CD14-positive monocyte (primary cell): Measurements from ENCODE around the gene SLC25A17. TPM values are rescaled to one million over a fixed set of nuclear protein-coding genes. Genes with fewer than 3 reads are reported as not detected.

Source experiments
- DNase-seq, 3 donors: peaks; one replicate each; pipeline ENCODE4 v3.0.0-alpha.2; 2011 to 2022
- H2AFZ ChIP-seq: 2 replicates; pipeline ENCODE4 v1.6.0; 2012; ENCODE audit warnings: mild to moderate bottlenecking, low read depth, low read length, inconsistent platforms; ENCODE audit not compliant: insufficient read depth, poor library complexity, severe bottlenecking
- H3K27ac ChIP-seq, 2 donors: 1 replicate in 1 of 2; 2 replicates in 1 of 2; pipeline ENCODE4 v1.5.1; 2012 to 2013; ENCODE audit warnings: low read length in 2 of 2, control low read depth in 1 of 2, inconsistent platforms in 1 of 2, low read depth in 1 of 2, mild to moderate bottlenecking in 1 of 2
- H3K27me3 ChIP-seq, 2 donors: one replicate each; pipeline versions ENCODE4 v1.6.0 to v1.6.1; 2011 to 2013; ENCODE audit warnings: low read length in 2 of 2; ENCODE audit not compliant: control insufficient read depth in 2 of 2, insufficient read depth in 2 of 2
- H3K36me3 ChIP-seq, 2 donors: replicated peaks in 1 of 2; 1 replicate in 1 of 2; 2 replicates in 1 of 2; pipeline versions ENCODE4 v1.5.1 to v1.6.1; 2012 to 2013; ENCODE audit warnings: low read length in 2 of 2, control low read depth in 1 of 2, inconsistent platforms in 1 of 2, mild to moderate bottlenecking in 1 of 2; ENCODE audit not compliant: insufficient read depth in 2 of 2, control insufficient read depth in 1 of 2
- H3K4me1 ChIP-seq, 2 donors: 1 replicate in 1 of 2; 2 replicates in 1 of 2; pipeline versions ENCODE4 v1.5.1 to v1.6.1; 2012 to 2013; ENCODE audit warnings: low read length in 2 of 2, control low read depth in 1 of 2, inconsistent platforms in 1 of 2, mild to moderate bottlenecking in 1 of 2, moderate library complexity in 1 of 2; ENCODE audit not compliant: insufficient read depth in 2 of 2, control insufficient read depth in 1 of 2
- H3K4me2 ChIP-seq: replicated peaks from 2 replicates; pipeline ENCODE3; 2012; ENCODE audit warnings: low read length, moderate library complexity, mild to moderate bottlenecking; ENCODE audit not compliant: poor library complexity, severe bottlenecking; ENCODE audit errors: extremely low read depth
- H3K4me3 ChIP-seq, 3 experiments: fragments of 200-600 bp in 1 of 3; sonication (generic) in 1 of 3; replicated peaks in 1 of 3; 1 replicate in 2 of 3; 2 replicates in 1 of 3; pipeline ENCODE4 v1.5.1; 2011 to 2013; ENCODE audit warnings: low read length in 3 of 3, mild to moderate bottlenecking in 3 of 3, control low read depth in 2 of 3, low read depth in 2 of 3, inconsistent platforms in 1 of 3, moderate library complexity in 1 of 3
- H3K79me2 ChIP-seq: 2 replicates; pipeline ENCODE4 v1.6.0; 2012; ENCODE audit warnings: mild to moderate bottlenecking, control low read depth, inconsistent platforms, low read length, moderate library complexity; ENCODE audit not compliant: insufficient read depth
- H3K9ac ChIP-seq: 2 replicates; pipeline ENCODE4 v1.6.0; 2017; ENCODE audit warnings: low read length, mild to moderate bottlenecking; ENCODE audit not compliant: insufficient read depth, poor library complexity, severe bottlenecking
- H3K9me3 ChIP-seq, 2 donors: replicated peaks in 1 of 2; 1 replicate in 1 of 2; 2 replicates in 1 of 2; pipeline versions ENCODE4 v1.5.1 to v1.6.1; 2012 to 2013; ENCODE audit warnings: low read length in 2 of 2, control low read depth in 1 of 2; ENCODE audit not compliant: control insufficient read depth in 1 of 2, insufficient read depth in 1 of 2
- H4K20me1 ChIP-seq: 2 replicates; pipeline ENCODE4 v1.6.0; 2012; ENCODE audit warnings: mild to moderate bottlenecking, low read length, control low read depth, moderate library complexity; ENCODE audit not compliant: insufficient read depth
- H3K27ac Mint-ChIP-seq, 7 donors: one replicate each; pipeline ENCODE4 v1.8.0; 2020; ENCODE audit warnings: mild to moderate bottlenecking in 7 of 7, mixed read lengths in 7 of 7, moderate library complexity in 6 of 7, inconsistent platforms in 2 of 7
- H3K27me3 Mint-ChIP-seq, 3 donors: one replicate each; pipeline ENCODE4 v1.8.0; 2021 to 2022; ENCODE audit warnings: low read depth in 3 of 3, mild to moderate bottlenecking in 3 of 3, mixed read lengths in 3 of 3, moderate library complexity in 3 of 3, inconsistent platforms in 1 of 3
- H3K36me3 Mint-ChIP-seq, 2 donors: one replicate each; pipeline ENCODE4 v1.8.0; 2020; ENCODE audit warnings: mixed read lengths in 2 of 2, inconsistent platforms in 1 of 2, mild to moderate bottlenecking in 1 of 2
- H3K4me1 Mint-ChIP-seq: one replicate; pipeline ENCODE4 v1.8.0; 2020; ENCODE audit warnings: mild to moderate bottlenecking, mixed read lengths
- H3K4me3 Mint-ChIP-seq, 2 donors: one replicate each; pipeline ENCODE4 v1.8.0; 2020; ENCODE audit warnings: mild to moderate bottlenecking in 2 of 2, mixed read lengths in 2 of 2, moderate library complexity in 1 of 2
- H3K9me3 Mint-ChIP-seq, 7 donors: one replicate each; pipeline ENCODE4 v1.8.0; 2020 to 2022; ENCODE audit warnings: mixed read lengths in 7 of 7, mild to moderate bottlenecking in 6 of 7, moderate library complexity in 6 of 7, inconsistent platforms in 2 of 7
- CTCF ChIP-seq: fragments of 200-600 bp; IDR thresholded peaks from one replicate; pipeline ENCODE4 v1.8.0; 2022; ENCODE audit warnings: antibody characterized with exemption, mild to moderate bottlenecking
- WGBS: methylation state at CpG from one replicate; pipeline ENCODE4 v1.1.5; 2013; ENCODE audit warnings: missing lambda C conversion rate; ENCODE audit not compliant: insufficient coverage; 5-methylcytosine and 5-hydroxymethylcytosine counted together
- intact Hi-C, 2 donors: fragments of 100-400 bp; cut with micrococcal nuclease; formaldehyde crosslinking; loops; one replicate each; pipeline versions ENCODE4 v1.15.0 to v1.15.1; 2023
- polyA plus RNA-seq, 3 donors: library from polyadenylated mRNA; depleted of rRNA in 1 of 3; unstranded in 2 of 3; stranded (reverse) in 1 of 3; fragments of 300-500 nt in 2 of 3; fragments of >200 nt in 1 of 3; fragmentation: Illumina TruSeq in 2 of 3; gene quantifications; 1 replicate in 2 of 3; 2 replicates in 1 of 3; pipeline ENCODE4 v1.2.3, GENCODE V29; 2012 to 2021

Gene SLC25A17
- polyA plus RNA-seq, 3 donors = 7.3 to 10.6 (median 8.8) TPM

- no peak overlapping the region for H3K27ac Mint-ChIP-seq
- H3K9me3 ChIP-seq = no peaks in the 10 kb centered on the region
- no peak overlapping the region for H2AFZ ChIP-seq
- 80% methylated on average over 1 of the region's 2 CpGs for WGBS
- DNase-seq = no peak
- no peaks in the 10 kb centered on the region for H3K79me2 ChIP-seq
- no peak overlapping the region for H3K27ac ChIP-seq
- H3K4me3 Mint-ChIP-seq = no peak overlapping the region
- H3K36me3 Mint-ChIP-seq = peaks cover 31 to 40% of the 10 kb centered on the region in 2 donors
- H3K27me3 Mint-ChIP-seq = peaks cover 0 to 1% (median 0%) of the 10 kb centered on the region in 3 donors
- peaks cover 0 to 2% (median 0%) of the 10 kb centered on the region in 7 donors for H3K9me3 Mint-ChIP-seq
- H3K4me3 ChIP-seq = no peak overlapping the region
- H3K4me1 ChIP-seq = no peaks in the 10 kb centered on the region
- H3K36me3 ChIP-seq = peaks cover 3 to 42% of the 10 kb centered on the region in 2 donors
- intact Hi-C loops = no loop called here
- H3K4me1 Mint-ChIP-seq = no peaks in the 10 kb centered on the region
- TF ChIP-seq CTCF = no peak
- H3K27me3 ChIP-seq = no peaks in the 10 kb centered on the region
- no peak overlapping the region for H3K4me2 ChIP-seq
- H4K20me1 ChIP-seq = no peaks in the 10 kb centered on the region
- no peak overlapping the region for H3K9ac ChIP-seq
Measured at GRCh38 chr22:40792451-40792850, 26.7 kb downstream of the SLC25A17 start.

GRCh38 chr22:40791241-40791640 is 27.9 kb downstream of the SLC25A17 start:
- Histone ChIP-seq H3K4me3 (no peak overlapping the region), H2AFZ (no peak overlapping the region), H3K9ac (no peak overlapping the region), H3K4me2 (no peak overlapping the region), H3K27ac (no peak overlapping the region), H4K20me1 (no peaks in the 10 kb centered on the region), H3K79me2 (no peaks in the 10 kb centered on the region), H3K36me3 (peaks cover 6 to 53% of the 10 kb centered on the region in 2 donors), H3K4me1 (no peaks in the 10 kb centered on the region), H3K27me3 (no peaks in the 10 kb centered on the region), H3K9me3 (no peaks in the 10 kb centered on the region)
- Mint-ChIP-seq H3K9me3 (peaks cover 0 to 2% (median 0%) of the 10 kb centered on the region in 7 donors), H3K4me1 (no peaks in the 10 kb centered on the region), H3K27me3 (peaks cover 0 to 1% (median 0%) of the 10 kb centered on the region in 3 donors), H3K36me3 (peaks cover 32 to 49% of the 10 kb centered on the region in 2 donors), H3K27ac (no peak overlapping the region), H3K4me3 (no peak overlapping the region)
- DNase-seq = no peak
- intact Hi-C loops = no loop called here
- no peak for TF ChIP-seq CTCF
